ENCODE results near the gene STOX2.

The STOX2 gene

DNA sequence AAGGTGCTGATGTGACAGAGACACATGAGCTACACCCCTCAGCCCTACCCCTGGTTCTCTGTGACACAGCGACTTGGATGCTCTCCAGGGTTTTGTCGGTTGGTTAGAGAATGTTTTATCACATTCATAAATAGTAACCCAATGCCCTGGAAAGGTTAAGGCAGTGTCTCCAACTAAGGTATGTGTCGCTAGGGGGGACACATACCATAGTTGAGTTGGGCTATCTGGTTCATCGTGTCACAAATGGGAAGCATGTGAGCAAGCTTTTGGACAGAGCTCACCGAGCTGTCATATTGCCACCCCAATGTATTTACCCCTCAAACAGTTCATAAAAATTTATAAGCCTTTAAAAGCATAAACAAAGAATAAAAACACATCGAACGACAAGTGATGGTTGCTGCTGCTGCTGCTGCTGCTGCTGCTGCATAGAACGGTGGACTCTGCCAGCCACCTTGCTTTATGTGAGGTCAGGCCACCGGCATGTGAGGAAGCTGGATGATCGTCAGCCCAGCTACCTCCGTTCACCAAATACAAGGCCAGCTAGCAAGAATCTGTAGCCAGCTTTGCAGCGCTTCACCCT, 55.9 kb downstream of the STOX2 start (continued):
- TF ChIP-seq, protein P1, sequence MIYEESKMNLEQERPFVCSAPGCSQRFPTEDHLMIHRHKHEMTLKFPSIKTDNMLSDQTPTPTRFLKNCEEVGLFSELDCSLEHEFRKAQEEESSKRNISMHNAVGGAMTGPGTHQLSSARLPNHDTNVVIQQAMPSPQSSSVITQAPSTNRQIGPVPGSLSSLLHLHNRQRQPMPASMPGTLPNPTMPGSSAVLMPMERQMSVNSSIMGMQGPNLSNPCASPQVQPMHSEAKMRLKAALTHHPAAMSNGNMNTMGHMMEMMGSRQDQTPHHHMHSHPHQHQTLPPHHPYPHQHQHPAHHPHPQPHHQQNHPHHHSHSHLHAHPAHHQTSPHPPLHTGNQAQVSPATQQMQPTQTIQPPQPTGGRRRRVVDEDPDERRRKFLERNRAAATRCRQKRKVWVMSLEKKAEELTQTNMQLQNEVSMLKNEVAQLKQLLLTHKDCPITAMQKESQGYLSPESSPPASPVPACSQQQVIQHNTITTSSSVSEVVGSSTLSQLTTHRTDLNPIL (CRISPR knock-in tag; IDR thresholded peaks at IDR 0.05; ENCODE audit: low read depth) = no peak

GRCh38 chr4:183961795-183962194, 56.7 kb downstream of the STOX2 start:
- no peak for ATAC-seq
- TF ChIP-seq PATZ1 (CRISPR knock-in tag; IDR thresholded peaks at IDR 0.05; ENCODE audit: borderline replicate concordance) = no peak
- no peak for TF ChIP-seq BACH2 (CRISPR knock-in tag; IDR thresholded peaks at IDR 0.05; ENCODE audit: borderline replicate concordance)
- TF ChIP-seq ZC3H10 (CRISPR knock-in tag; IDR thresholded peaks at IDR 0.05) = no peak
- TF ChIP-seq TSHZ2 (CRISPR knock-in tag; IDR thresholded peaks at IDR 0.05) = no peak
- TF ChIP-seq CSRNP3 (CRISPR knock-in tag; IDR thresholded peaks at IDR 0.05) = no peak
- no peak for TF ChIP-seq PPARA (CRISPR knock-in tag; IDR thresholded peaks at IDR 0.05; ENCODE audit: borderline replicate concordance)
- TF ChIP-seq, protein P2, sequence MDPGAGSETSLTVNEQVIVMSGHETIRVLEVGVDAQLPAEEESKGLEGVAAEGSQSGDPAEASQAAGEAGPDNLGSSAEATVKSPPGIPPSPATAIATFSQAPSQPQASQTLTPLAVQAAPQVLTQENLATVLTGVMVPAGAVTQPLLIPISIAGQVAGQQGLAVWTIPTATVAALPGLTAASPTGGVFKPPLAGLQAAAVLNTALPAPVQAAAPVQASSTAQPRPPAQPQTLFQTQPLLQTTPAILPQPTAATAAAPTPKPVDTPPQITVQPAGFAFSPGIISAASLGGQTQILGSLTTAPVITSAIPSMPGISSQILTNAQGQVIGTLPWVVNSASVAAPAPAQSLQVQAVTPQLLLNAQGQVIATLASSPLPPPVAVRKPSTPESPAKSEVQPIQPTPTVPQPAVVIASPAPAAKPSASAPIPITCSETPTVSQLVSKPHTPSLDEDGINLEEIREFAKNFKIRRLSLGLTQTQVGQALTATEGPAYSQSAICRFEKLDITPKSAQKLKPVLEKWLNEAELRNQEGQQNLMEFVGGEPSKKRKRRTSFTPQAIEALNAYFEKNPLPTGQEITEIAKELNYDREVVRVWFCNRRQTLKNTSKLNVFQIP (CRISPR knock-in tag; IDR thresholded peaks at IDR 0.05; ENCODE audit: borderline replicate concordance, low read depth) = no peak
- no peak for TF ChIP-seq TCF4 (CRISPR knock-in tag; IDR thresholded peaks at IDR 0.05; ENCODE audit: borderline replicate concordance)
- no peak for TF ChIP-seq RARB (CRISPR knock-in tag; IDR thresholded peaks at IDR 0.05)
- TF ChIP-seq ZNF70 (CRISPR knock-in tag; IDR thresholded peaks at IDR 0.05) = no peak
- no peak for TF ChIP-seq ESRRG (CRISPR knock-in tag; IDR thresholded peaks at IDR 0.05)
- TF ChIP-seq OSR1 (CRISPR knock-in tag; IDR thresholded peaks at IDR 0.05) = no peak
- TF ChIP-seq ISL1 (CRISPR knock-in tag; IDR thresholded peaks at IDR 0.05) = no peak
- TF ChIP-seq, protein P1 (CRISPR knock-in tag; IDR thresholded peaks at IDR 0.05; ENCODE audit: low read depth) = no peak
- no peak for TF ChIP-seq CSDC2 (CRISPR knock-in tag; IDR thresholded peaks at IDR 0.05)
- TF ChIP-seq TOX (CRISPR knock-in tag; IDR thresholded peaks at IDR 0.05; ENCODE audit: borderline replicate concordance) = no peak
- TF ChIP-seq ZFP3 (CRISPR knock-in tag; IDR thresholded peaks at IDR 0.05) = no peak

DNA sequence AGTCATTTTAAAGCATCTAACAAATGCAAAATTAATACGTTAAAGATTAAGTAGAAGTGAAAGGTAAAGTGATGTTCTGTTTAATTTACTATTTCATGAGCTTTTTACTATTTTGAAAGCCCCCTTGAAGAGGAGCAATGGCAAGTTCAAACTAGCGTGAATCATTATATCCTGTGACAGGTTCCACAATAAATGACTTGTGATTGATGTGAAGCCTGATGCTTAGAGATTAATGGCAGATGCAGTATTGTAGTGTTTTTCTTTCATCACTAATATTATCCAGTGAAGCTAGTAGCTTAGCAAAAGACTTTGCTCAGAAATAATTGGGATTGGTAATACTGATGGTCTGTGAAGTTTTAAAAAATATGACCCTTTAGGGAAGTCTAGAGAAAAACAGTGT, 57.3 kb downstream of the STOX2 start:
- no peak for ATAC-seq
- TF ChIP-seq ZFP30 (CRISPR knock-in tag; IDR thresholded peaks at IDR 0.05) (no peak), GLIS3 (CRISPR knock-in tag; IDR thresholded peaks at IDR 0.05) (no peak), TOX (CRISPR knock-in tag; IDR thresholded peaks at IDR 0.05; ENCODE audit: borderline replicate concordance) (no peak), CSRNP3 (CRISPR knock-in tag; IDR thresholded peaks at IDR 0.05) (no peak), PATZ1 (CRISPR knock-in tag; IDR thresholded peaks at IDR 0.05; ENCODE audit: borderline replicate concordance) (no peak), PPARA (CRISPR knock-in tag; IDR thresholded peaks at IDR 0.05; ENCODE audit: borderline replicate concordance) (no peak), SNAI2 (CRISPR knock-in tag; IDR thresholded peaks at IDR 0.05) (no peak), TSHZ2 (CRISPR knock-in tag; IDR thresholded peaks at IDR 0.05) (no peak)

Measured in SK-N-SH treated with all-trans-retinoic acid at 6 μM for 48 hours (cell line).